Pancreas (tissue), 10 donors: Measurements from ENCODE around the gene RTN4R. TPM values are rescaled to one million over a fixed set of nuclear protein-coding genes. Genes with fewer than 3 reads are reported as not detected.

Experiments
- ATAC-seq, 4 donors: fragments of 200-7000 bp; cut with Tn5 transposase; one replicate each; pipeline versions ENCODE4 v1.8.0 to v1.9.1; 2020; ENCODE audit warnings: mild to moderate bottlenecking in 4 of 4, moderate library complexity in 4 of 4
- DNase-seq, 6 donors: peaks; one replicate each; pipeline ENCODE4 v3.0.0-alpha.2; 2020
- FAIRE-seq: peaks from 2 replicates; lab custom pipeline; 2012; peaks lifted over from hg19 to GRCh38; lab: Jason Lieb, UNC
- H3K27ac ChIP-seq, 4 donors: fragments of 200-600 bp; sonication (generic); 1 replicate in 3 of 4; 2 replicates in 1 of 4; pipeline versions ENCODE4 v1.5.0 to v1.8.0; 2020
- H3K27me3 ChIP-seq, 4 donors: fragments of 200-600 bp; one replicate each; pipeline ENCODE4 v1.8.0; 2021
- H3K36me3 ChIP-seq, 3 donors: fragments of 200-600 bp; sonication (generic) in 1 of 3; one replicate each; pipeline versions ENCODE4 v1.5.0 to v1.8.0; 2020 to 2021
- H3K4me1 ChIP-seq, 3 donors: fragments of 200-600 bp; one replicate each; pipeline ENCODE4 v1.8.0; 2021
- H3K4me3 ChIP-seq, 4 donors: fragments of 200-600 bp; sonication (generic) in 2 of 4; one replicate each; pipeline versions ENCODE4 v1.5.0 to v1.8.0; 2020 to 2021
- H3K9me3 ChIP-seq, 4 donors: fragments of 200-600 bp; one replicate each; pipeline ENCODE4 v1.8.0; 2021
- WGBS, 2 donors: extraction: QIAGEN DNeasy Blood & Tissue Kit; methylation state at CpG; one replicate each; pipeline ENCODE4 v1.1.7; 2013; 5-methylcytosine and 5-hydroxymethylcytosine counted together
- intact Hi-C, 3 donors: fragments of 100-400 bp; cut with DNase I; formaldehyde crosslinking; loops; one replicate each; pipeline versions ENCODE4 v1.11.1 to v1.14.2; 2022
- microRNA-seq, 2 donors: library from miRNA; unstranded; fragments of <30 nt; microRNA quantifications; one replicate each; pipeline versions ENCODE4 to v1.1.0, GENCODE V29; 2019 to 2020
- polyA plus RNA-seq, 2 donors: library from polyadenylated mRNA; stranded (reverse); fragments of 200-250 nt; gene quantifications; one replicate each; pipeline ENCODE4 v1.2.3, GENCODE V29; 2013
- total RNA-seq, 6 donors: library from RNA; stranded (reverse); fragmentation: NEBNext Ultra II Directional in 4 of 6; extraction: Animal tissue kit (Norgen Biotek cat#: 25700) in 4 of 6; gene quantifications; one replicate each; pipeline versions ENCODE4 v1.2.1 to v1.2.4, GENCODE V29; 2021 to 2023
- TF ChIP-seq, protein P1 (sequence below), 4 donors: fragments of 200-600 bp; sonication (generic) in 3 of 4; IDR thresholded peaks; one replicate each; pipeline versions ENCODE4 v1.5.0 to v1.8.0; 2021; ENCODE audit warnings: antibody characterized with exemption in 4 of 4
- donor health status: healthy with polysubstance abuse.
- donor health status: DM: no; HTN: no; CAD: no; lungs with moderate emphysema.
- donor health status: DM: no; HTN: no; CAD: no.
- donor health status: control.
- donor health status: control.
- donor health status: Bipolar disorder and iron deficiency.
- donor health status: DM: yes; HTN: yes; CAD: no.
- donor health status: DM: no; HTN: no; CAD: no.
- donor health status: DM: no; HTN: no; CAD: no.
- donor health status: DM: yes; HTN: yes; CAD: no.

RTN4R gene
- total and polyA plus RNA-seq, 8 donors = 0.88 to 7.4 (median 1.7) TPM

DNA sequence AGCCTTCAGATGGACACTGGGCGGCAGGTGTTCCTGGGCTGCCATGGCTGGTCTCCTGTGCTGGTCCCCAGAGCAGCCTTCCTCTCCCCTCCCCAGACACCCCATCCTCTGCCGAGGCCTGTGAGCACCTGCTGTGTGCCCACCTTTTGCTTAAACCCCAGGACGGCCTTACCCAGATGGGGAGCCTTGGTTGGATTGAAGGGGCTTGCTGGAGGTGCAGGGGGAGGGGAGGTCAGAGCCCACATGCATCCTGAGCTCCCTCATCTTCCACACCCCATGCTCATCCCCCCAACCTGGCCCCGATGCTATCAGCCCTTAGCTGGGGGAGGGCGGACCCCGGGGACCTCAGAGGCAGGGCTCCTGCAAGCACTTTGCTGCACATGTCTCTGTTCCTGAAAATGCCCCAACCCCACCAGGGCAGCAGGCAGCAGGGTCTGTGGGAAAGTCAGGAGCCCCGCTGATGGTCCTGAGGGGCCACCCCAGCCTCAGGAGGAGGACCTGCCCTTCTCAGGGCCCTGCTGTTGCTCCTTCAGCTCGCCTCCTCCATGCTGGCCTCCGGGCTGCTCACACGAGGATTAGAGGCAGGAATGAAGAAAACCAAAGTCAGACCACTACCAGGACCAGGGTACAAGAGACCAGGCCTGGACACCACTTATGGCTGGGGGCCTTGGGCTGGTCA lies 75.7 kb downstream of the RTN4R start:
- TF ChIP-seq, protein P1, sequence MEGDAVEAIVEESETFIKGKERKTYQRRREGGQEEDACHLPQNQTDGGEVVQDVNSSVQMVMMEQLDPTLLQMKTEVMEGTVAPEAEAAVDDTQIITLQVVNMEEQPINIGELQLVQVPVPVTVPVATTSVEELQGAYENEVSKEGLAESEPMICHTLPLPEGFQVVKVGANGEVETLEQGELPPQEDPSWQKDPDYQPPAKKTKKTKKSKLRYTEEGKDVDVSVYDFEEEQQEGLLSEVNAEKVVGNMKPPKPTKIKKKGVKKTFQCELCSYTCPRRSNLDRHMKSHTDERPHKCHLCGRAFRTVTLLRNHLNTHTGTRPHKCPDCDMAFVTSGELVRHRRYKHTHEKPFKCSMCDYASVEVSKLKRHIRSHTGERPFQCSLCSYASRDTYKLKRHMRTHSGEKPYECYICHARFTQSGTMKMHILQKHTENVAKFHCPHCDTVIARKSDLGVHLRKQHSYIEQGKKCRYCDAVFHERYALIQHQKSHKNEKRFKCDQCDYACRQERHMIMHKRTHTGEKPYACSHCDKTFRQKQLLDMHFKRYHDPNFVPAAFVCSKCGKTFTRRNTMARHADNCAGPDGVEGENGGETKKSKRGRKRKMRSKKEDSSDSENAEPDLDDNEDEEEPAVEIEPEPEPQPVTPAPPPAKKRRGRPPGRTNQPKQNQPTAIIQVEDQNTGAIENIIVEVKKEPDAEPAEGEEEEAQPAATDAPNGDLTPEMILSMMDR (IDR thresholded peaks at IDR 0.05) = no peak
- WGBS, 2 donors = 78 to 85% methylated on average over 10 of the region's 10 CpGs

DNA sequence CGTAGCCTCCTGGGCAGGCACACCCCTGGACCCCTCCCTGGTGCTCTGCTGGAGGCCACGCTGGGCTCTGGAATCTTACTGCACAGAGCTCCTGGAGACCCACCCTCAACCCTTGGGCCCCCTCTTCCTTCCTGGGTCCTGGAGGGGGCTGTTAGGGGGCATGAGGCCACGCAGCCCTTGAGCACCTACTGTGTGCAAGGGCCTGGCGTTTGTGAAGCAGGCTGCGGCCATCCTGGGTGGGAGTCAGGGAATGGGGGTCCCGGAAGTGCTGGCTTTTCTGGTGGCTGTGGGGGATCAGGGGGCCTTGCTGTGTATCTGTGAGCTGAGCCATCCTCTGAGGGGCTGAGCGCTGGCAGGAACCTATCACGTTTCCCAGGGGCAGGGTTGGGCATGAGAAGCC lies 76.3 kb downstream of the RTN4R start:
- H3K27me3 ChIP-seq = no peaks in the 10 kb centered on the region
- ATAC-seq (no peak), FAIRE-seq (no peak), DNase-seq (no peak)
- no peak overlapping the region for H3K4me3 ChIP-seq
- no peaks in the 10 kb centered on the region for H3K36me3 ChIP-seq
- TF ChIP-seq, protein P1 (IDR thresholded peaks at IDR 0.05) = no peak
- no peaks in the 10 kb centered on the region for H3K4me1 ChIP-seq
- no peak overlapping the region for H3K27ac ChIP-seq
- 73 to 83% methylated on average over 7 to 8 of the region's 8 CpGs for WGBS, 2 donors
- no peaks in the 10 kb centered on the region for H3K9me3 ChIP-seq
- intact Hi-C loops = loop anchor here in 1 of 3 donors (10.0 kb wide), 1 partner anchor 63 kb away; no protein-coding TSS in a partner anchor

More for the DNA sequence above, 75.7 kb downstream of the RTN4R start:
- intact Hi-C loops = loop anchor here in 1 of 3 donors (10.0 kb wide), 1 partner anchor 62 kb away; no protein-coding TSS in a partner anchor
- Histone ChIP-seq H3K4me3 (no peak overlapping the region), H3K9me3 (no peaks in the 10 kb centered on the region), H3K4me1 (no peaks in the 10 kb centered on the region), H3K36me3 (no peaks in the 10 kb centered on the region), H3K27me3 (no peaks in the 10 kb centered on the region), H3K27ac (no peak overlapping the region)
- DNase-seq (no peak), ATAC-seq (no peak), FAIRE-seq (no peak)

Small RNA genes within 50 kb of the gene (microRNA-seq; reads per million reads assigned to microRNA genes)
- 0 reads per million in 2 donors for gene MIR1286

Other genes starting within 250 kb of the RTN4R start
- gene TANGO2, start 247.2 kb downstream of the RTN4R start, total RNA-seq = 10 to 100 TPM in 3 of 6 donors, 1 to 10 TPM in 3; 4.0 to 18.3 (median 9.6) TPM
- gene TANGO2, start 247.2 kb downstream of the RTN4R start, polyA plus RNA-seq = 10 to 100 TPM; 16.5 to 20.4 TPM
- 10 to 100 TPM; 14.9 to 23.5 (median 16.4) TPM for gene DGCR8, start 188.1 kb downstream of the RTN4R start, total RNA-seq
- gene DGCR8, start 188.1 kb downstream of the RTN4R start, polyA plus RNA-seq = 10 to 100 TPM; 31.3 to 31.9 TPM
- gene RANBP1, start 152.2 kb downstream of the RTN4R start, total RNA-seq = 10 to 100 TPM; 25.1 to 40.4 (median 34.3) TPM
- 10 to 100 TPM; 26.8 to 44.0 TPM for gene RANBP1, start 152.2 kb downstream of the RTN4R start, polyA plus RNA-seq
- gene TRMT2A, start 151.1 kb downstream of the RTN4R start, total RNA-seq = 10 to 100 TPM; 23.8 to 37.3 (median 30.1) TPM
- gene TRMT2A, start 151.1 kb downstream of the RTN4R start, polyA plus RNA-seq = 100 to 1,000 TPM; 120 TPM
- 10 to 100 TPM; 20.0 to 37.7 (median 25.0) TPM for gene ZDHHC8, start 136.5 kb downstream of the RTN4R start, total RNA-seq
- 10 to 100 TPM; 47.7 to 51.8 TPM for gene ZDHHC8, start 136.5 kb downstream of the RTN4R start, polyA plus RNA-seq
- 1 to 10 TPM in 1 of 6 donors, under 1 TPM in 4, not detected in 1; 0.31 to 1.0 (median 0.38) TPM for gene CCDC188, start 117.3 kb downstream of the RTN4R start, total RNA-seq
- 1 to 10 TPM; 5.2 to 7.1 TPM for gene CCDC188, start 117.3 kb downstream of the RTN4R start, polyA plus RNA-seq
- gene DGCR6L, start 51.7 kb upstream of the RTN4R start, total RNA-seq = 10 to 100 TPM; 17.2 to 23.5 (median 21.6) TPM
- gene DGCR6L, start 51.7 kb upstream of the RTN4R start, polyA plus RNA-seq = 10 to 100 TPM; 49.2 to 53.4 TPM
- 1 to 10 TPM; 5.0 to 9.1 (median 6.4) TPM for gene ZNF74, start 125.8 kb upstream of the RTN4R start, total RNA-seq
- gene ZNF74, start 125.8 kb upstream of the RTN4R start, polyA plus RNA-seq = 1 to 10 TPM; 5.2 to 5.4 TPM
- 1 to 10 TPM; 1.1 to 5.2 (median 1.8) TPM for gene SCARF2, start 169.5 kb upstream of the RTN4R start, total RNA-seq
- gene SCARF2, start 169.5 kb upstream of the RTN4R start, polyA plus RNA-seq = 1 to 10 TPM; 1.2 TPM
- gene KLHL22, start 227.5 kb upstream of the RTN4R start, total RNA-seq = 10 to 100 TPM in 4 of 6 donors, 1 to 10 TPM in 2; 9.9 to 15.0 (median 12.4) TPM
- gene KLHL22, start 227.5 kb upstream of the RTN4R start, polyA plus RNA-seq = 10 to 100 TPM; 22.2 to 22.9 TPM
- gene MED15, start 239.3 kb upstream of the RTN4R start, total RNA-seq = 10 to 100 TPM; 27.1 to 47.9 (median 35.4) TPM
- 10 to 100 TPM; 61.0 to 61.7 TPM for gene MED15, start 239.3 kb upstream of the RTN4R start, polyA plus RNA-seq